HG02642 (cell line): ENCODE results near the gene PRSS3.
"Not testable (repeated sequence)": the region's sequence is repeated elsewhere in the genome, so short reads cannot be mapped to it uniquely, and the experiment has no call there.

Source experiments
- ATAC-seq: cut with Tn5 transposase; IDR thresholded peaks from one replicate; pipeline ENCODE4 v1.9.1; 2021; ENCODE audit warnings: mild to moderate bottlenecking; ENCODE audit not compliant: unreplicated experiment, poor library complexity

The PRSS3 gene

DNA sequence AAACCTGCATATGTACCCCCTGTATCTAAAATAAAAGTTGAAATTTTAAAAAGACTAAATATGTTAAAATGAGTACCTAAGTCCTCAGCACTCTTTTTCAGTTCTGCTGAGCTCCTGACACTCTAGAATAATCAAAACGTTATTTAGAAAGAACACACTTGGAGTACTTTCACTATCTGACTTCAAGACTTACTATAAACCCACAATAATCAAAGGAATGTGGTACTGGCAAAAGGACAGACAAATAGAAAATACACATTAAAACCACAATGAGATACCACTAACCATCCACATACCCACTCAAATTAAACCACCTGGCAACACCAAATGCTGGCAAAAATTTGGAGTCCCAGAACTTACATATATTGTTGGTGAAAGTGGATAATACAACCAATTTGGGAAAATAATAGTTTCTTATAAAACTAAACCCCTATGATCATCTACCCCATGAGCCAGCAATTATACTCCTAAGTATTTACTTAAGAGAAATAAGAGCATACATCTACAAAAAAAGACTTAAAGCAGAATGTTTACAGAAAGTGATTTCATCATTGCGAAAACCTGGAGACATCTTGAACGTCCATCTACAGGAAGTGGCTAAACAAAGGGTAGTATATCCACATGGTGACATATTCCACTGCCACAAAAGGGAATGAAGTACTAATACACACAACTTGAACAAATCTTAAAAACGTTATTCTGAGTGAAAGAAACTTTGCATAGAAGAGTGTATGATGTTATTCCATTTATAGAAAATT lies 12.8 kb upstream of the PRSS3 start:
- no peak for ATAC-seq

DNA sequence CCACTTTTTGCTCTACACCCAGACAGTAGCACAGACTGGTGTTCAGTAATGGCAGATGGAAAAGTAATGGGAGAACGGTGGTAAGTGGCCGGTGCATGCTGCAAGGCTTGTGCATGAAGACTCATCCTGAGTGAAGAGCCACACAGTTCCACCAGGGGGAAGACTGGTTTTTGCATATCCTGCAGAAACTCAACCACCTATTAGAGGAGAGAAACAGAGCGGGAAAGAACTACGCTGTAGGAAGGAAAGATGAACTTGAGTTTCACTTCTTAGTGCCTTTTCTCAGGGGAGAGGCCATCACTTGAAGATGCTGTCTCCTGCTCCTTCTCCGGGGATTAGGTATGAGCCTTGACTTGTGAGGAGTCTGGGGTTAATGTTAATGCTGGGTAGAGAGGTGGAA lies 9.4 kb upstream of the PRSS3 start:
- ATAC-seq: no peak

DNA sequence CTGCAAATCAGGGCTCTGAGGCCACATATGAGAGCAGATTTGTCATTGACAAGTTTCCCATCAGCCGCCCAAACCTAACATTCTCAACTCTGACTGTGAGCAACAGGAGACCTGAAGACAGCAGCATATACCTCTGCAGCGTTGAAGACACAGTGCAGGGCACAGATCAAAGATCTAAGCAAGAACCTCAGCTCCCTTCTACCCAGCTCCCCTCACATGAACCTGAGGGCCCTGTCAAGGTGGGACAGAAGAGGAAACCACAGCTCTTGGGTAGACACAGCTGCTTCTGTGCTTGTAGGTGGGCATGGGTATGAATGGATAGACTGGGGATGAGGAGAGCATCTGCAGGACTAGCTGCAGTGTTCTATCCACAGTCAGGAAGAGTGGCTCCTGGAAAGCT lies 8.7 kb upstream of the PRSS3 start:
- ATAC-seq: no peak

- ATAC-seq: no peak
Measured at GRCh38 chr9:33787839-33788238, 7.5 kb upstream of the PRSS3 start.

DNA sequence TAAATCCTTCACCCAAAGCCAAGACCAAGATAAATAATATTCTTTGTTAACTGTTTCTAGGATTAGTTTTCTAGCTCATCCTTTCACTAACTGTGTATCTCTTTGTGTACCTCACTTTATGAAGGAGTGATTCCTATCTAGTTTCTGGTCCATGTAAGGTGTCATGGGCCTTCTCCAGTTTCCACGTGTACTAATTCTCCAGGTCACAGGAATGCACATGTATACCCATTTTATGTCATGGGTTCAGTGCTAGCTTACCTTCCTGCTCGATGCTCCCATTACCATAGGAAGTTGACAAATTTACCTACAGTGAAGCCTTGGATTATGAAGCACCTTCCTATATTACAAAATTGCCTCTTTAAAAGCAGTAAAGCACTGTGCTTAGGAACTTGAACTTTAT lies 5.9 kb upstream of the PRSS3 start:
- not testable (repeated sequence) for ATAC-seq

GRCh38 chr9:33791117-33791516 lies 4.2 kb upstream of the PRSS3 start:
- ATAC-seq: no peak

GRCh38 chr9:33793496-33793895 lies 1.9 kb upstream of the PRSS3 start:
- not testable (repeated sequence) for ATAC-seq

GRCh38 chr9:33794560-33794959 lies 801 bp upstream of the PRSS3 start:
- ATAC-seq: no peak

DNA sequence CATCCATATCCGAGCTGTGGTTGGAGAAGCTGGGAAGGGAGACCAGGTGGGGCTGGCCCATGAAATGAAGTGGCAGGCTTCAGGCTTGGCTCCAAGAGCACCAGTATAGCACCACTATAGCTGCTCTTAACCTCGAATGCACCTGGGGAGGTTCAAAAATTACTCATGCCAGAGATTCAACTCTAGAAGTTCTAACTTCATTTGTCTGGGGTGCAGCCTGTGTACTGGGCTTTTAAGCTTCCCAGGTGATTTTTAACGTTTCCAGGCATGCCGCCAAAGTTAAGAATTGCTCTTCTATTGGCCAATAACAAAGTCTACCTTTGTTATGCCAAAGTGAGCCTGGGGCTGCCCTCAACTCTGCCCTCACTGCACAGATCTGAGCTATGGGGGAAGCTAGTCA lies 458 bp downstream of the PRSS3 start:
- no peak for ATAC-seq

GRCh38 chr9:33796679-33797078 lies 1.3 kb downstream of the PRSS3 start:
- not testable (repeated sequence) for ATAC-seq

DNA sequence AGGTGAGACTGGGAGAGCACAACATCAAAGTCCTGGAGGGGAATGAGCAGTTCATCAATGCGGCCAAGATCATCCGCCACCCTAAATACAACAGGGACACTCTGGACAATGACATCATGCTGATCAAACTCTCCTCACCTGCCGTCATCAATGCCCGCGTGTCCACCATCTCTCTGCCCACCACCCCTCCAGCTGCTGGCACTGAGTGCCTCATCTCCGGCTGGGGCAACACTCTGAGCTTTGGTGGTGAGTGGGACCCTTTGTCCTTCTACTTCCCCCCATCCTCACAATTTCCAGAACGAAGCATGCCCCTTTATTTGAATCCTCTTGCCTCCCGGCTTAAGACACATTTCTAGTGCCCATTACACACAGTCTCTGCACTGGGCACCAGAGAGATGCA lies 2.5 kb downstream of the PRSS3 start:
- no peak for ATAC-seq

GRCh38 chr9:33798545-33798944 lies 3.2 kb downstream of the PRSS3 start:
- no peak for ATAC-seq

DNA sequence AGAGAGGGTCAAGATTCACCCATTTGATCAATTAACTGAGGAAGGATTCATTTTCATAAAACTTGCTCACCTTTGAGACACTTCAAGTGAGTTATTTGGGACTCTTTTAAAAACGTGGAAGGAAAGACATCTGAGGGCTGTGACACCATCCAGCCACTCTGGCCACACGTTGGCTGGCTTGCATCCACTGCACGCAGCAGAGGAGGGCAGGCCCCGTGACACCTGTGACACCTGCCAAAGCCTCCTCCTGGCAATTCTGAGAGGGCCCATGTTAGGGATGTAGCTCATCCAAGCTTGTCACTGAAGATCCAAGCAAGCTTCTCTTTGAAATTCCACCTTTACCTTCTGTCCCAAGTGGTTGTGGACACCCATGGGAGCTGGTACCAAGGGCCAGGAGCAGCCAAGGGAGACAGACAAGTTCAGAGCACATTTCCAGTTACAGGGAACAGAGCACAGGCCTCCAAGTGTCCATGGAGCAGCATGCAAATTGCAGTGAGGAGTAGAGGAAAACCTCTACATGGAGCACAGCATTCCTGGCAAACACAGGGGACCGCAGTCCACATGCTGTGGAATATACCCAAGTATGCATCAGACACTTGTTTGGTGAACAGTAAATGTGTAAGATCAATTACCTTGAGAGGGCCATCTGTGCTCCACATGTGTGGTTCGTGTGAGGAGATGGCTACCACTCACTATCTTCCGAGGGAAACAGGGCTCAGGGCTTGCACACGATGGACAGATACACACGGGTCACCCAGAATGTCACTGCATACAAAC lies 4.8 kb downstream of the PRSS3 start:
- ATAC-seq: no peak

DNA sequence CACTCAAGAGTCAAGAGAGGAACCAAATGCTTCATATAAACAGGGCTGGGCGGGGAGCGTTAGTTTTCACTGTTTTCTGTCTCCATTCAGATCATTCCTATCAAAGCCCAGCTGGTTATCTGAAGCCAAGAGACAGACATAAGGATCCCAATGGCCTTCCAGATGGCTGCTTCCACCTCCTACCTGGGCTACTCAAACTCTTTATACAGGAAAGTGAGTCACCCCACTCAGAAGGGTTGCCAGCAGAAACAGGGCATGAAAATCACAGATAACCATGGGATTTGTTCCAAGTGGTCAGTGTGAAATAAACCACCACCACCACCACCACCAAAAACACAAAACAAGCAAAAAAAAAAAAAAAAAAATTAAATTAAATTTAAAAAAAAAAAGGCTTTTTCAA lies 5.5 kb downstream of the PRSS3 start:
- no peak for ATAC-seq

- ATAC-seq: not testable (repeated sequence)
Measured at GRCh38 chr9:33801943-33802500, 6.7 kb downstream of the PRSS3 start.

- not testable (repeated sequence) for ATAC-seq
Measured at GRCh38 chr9:33804196-33804595, 8.8 kb downstream of the PRSS3 start.

- not testable (repeated sequence) for ATAC-seq
Measured at GRCh38 chr9:33807156-33807555, 11.8 kb downstream of the PRSS3 start.

DNA sequence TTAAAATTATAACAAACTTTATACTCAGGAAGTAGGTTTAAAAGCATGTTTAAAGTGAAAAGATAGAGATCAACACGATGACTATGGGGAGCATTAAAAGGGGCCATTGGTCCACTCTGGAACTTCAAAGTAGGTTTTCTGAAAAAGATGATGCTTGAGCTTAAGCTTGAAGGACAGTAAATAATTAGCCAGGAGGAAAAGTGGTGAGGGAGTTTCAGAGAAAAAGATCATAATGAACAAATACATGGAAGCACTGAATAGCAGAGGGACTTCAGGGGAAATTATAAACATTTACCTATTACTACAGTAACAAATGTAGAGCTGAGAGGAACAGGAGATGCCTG lies 13.6 kb downstream of the PRSS3 start:
- ATAC-seq: peak; percentile 33

- no peak for ATAC-seq
Measured at GRCh38 chr9:33809506-33809905, 14.1 kb downstream of the PRSS3 start.

GRCh38 chr9:33813712-33814641 lies 18.6 kb downstream of the PRSS3 start:
- ATAC-seq: no peak
